Suprapubic skin (tissue), 4 donors: Measurements from ENCODE around the gene TCP11L1.

Experiments used
- CTCF ChIP-seq, 2 donors: fragments of 200-600 bp in 1 of 2; fragments of 450-650 bp in 1 of 2; sonication (generic) in 1 of 2; IDR thresholded peaks; one replicate each; pipeline ENCODE4 v1.5.1; 2016 to 2019; ENCODE audit warnings: antibody characterized with exemption in 2 of 2, mild to moderate bottlenecking in 1 of 2, moderate library complexity in 1 of 2
- EP300 ChIP-seq: sonication (generic); formaldehyde crosslinking; IDR thresholded peaks from one replicate; pipeline ENCODE4 v1.6.1; 2017; ENCODE audit warnings: antibody characterized with exemption
- POLR2A ChIP-seq, 2 donors: fragments of 450-650 bp; IDR thresholded peaks; one replicate each; pipeline ENCODE4 v1.6.1; 2017; ENCODE audit warnings: antibody characterized with exemption in 2 of 2, mild to moderate bottlenecking in 2 of 2, moderate library complexity in 2 of 2
- POLR2AphosphoS5 ChIP-seq, 3 donors: sonication (generic); formaldehyde crosslinking; IDR thresholded peaks; one replicate each; pipeline ENCODE4 v1.6.1; 2017; ENCODE audit warnings: antibody characterized with exemption in 3 of 3

GRCh38 chr11:33116535-33116934, 77.2 kb downstream of the TCP11L1 start:
- TF ChIP-seq CTCF (IDR thresholded peaks at IDR 0.05) (no peak), EP300 (no peak), POLR2A (IDR thresholded peaks at IDR 0.05) (no peak), POLR2AphosphoS5 (IDR thresholded peaks at IDR 0.05) (no peak)
